ENCODE data around the gene GFPT1. TPM values are rescaled to one million over a fixed set of nuclear protein-coding genes. Genes with fewer than 3 reads are reported as not detected.

The GFPT1 gene
- total and polyA plus RNA-seq, 8 donors = 4.1 to 107 (median 17.4) TPM

- DNase-seq = no peak
- Histone ChIP-seq H3K36me3 (no peaks in the 10 kb centered on the region), H3K27me3 (no peaks in the 10 kb centered on the region), H3K4me1 (peaks cover 0 to 12% (median 0%) of the 10 kb centered on the region in 4 donors), H3K9me3 (no peaks in the 10 kb centered on the region), H3K27ac (no peak overlapping the region), H3K4me3 (no peak overlapping the region)
- intact Hi-C loops (cut with DNase I; ENCODE audit: low total_unique reads) = no loop called here
- 84 to 100% (median 95%) methylated on average over 1 of the region's 1 CpG for WGBS, 5 donors
- no peak for TF ChIP-seq POLR2A (IDR thresholded peaks at IDR 0.05)
- TF ChIP-seq EP300 (IDR thresholded peaks at IDR 0.05) = no peak
- TF ChIP-seq POLR2AphosphoS5 (IDR thresholded peaks at IDR 0.05) = no peak
- TF ChIP-seq CTCF (IDR thresholded peaks at IDR 0.05) = no peak
These were observed 111.5 kb downstream of the GFPT1 start for GRCh38 chr2:69275490-69275889.

DNA sequence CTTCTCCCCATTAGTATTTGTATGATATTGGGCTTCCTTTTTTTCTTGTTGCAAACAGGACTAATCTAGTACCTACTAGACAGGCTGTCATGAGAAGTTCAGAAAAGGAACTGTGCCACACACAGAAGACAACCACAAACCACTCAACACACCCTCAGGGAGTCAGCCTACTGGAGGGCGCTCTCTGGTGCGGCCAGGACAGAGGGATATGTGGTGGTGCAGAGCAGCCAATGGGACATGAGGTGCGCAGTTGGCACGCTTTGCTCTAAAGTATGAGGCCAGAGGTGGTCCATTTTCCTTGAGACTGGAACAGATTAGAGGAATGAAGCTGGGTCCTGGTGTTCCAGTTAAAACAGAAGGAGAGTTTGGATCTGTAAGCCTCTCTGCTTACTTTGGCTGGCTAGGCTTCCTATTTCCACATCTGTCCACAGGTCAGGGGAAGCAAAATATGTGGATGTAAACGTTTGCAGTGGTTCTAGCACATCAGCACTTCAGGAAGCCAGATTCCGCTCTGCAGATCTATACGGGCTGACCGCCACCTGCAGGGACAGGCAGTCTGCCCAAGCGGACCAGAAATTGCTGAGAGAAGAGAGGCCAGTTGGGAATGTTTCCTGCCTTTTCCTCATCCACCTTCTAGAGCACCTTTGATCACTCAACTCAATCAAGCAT, 114.1 kb downstream of the GFPT1 start:
- Histone ChIP-seq H3K36me3 (no peaks in the 10 kb centered on the region), H3K27me3 (no peaks in the 10 kb centered on the region), H3K27ac (no peak overlapping the region), H3K9me3 (no peaks in the 10 kb centered on the region), H3K4me1 (peaks cover 0 to 12% (median 0%) of the 10 kb centered on the region in 4 donors), H3K4me3 (no peak overlapping the region)
- intact Hi-C loops (cut with DNase I; ENCODE audit: low total_unique reads) = no loop called here
- peak in 1 of 2 donors; percentile 54 for DNase-seq
- no peak for TF ChIP-seq CTCF (IDR thresholded peaks at IDR 0.05)
- no peak for TF ChIP-seq POLR2A (IDR thresholded peaks at IDR 0.05)
- TF ChIP-seq POLR2AphosphoS5 (IDR thresholded peaks at IDR 0.05) = no peak
- TF ChIP-seq EP300 (IDR thresholded peaks at IDR 0.05) = no peak
- WGBS, 5 donors = 61 to 77% (median 67%) methylated on average over 9 of the region's 9 CpGs

GRCh38 chr2:69271831-69272257, 115.2 kb downstream of the GFPT1 start:
- Histone ChIP-seq H3K27ac (no peak overlapping the region), H3K4me3 (no peak overlapping the region), H3K27me3 (no peaks in the 10 kb centered on the region), H3K9me3 (no peaks in the 10 kb centered on the region), H3K36me3 (no peaks in the 10 kb centered on the region), H3K4me1 (peaks cover 0 to 12% (median 0%) of the 10 kb centered on the region in 4 donors)
- no peak for TF ChIP-seq POLR2AphosphoS5 (IDR thresholded peaks at IDR 0.05)
- TF ChIP-seq POLR2A (IDR thresholded peaks at IDR 0.05) = no peak
- TF ChIP-seq CTCF (IDR thresholded peaks at IDR 0.05) = no peak
- TF ChIP-seq EP300 (IDR thresholded peaks at IDR 0.05) = no peak
- intact Hi-C loops (cut with DNase I; ENCODE audit: low total_unique reads) = no loop called here
- 35 to 57% (median 53%) methylated on average over 3 of the region's 3 CpGs for WGBS, 5 donors
- DNase-seq = no peak

Small RNAs within 50 kb of the gene (small RNA-seq; reads per million reads assigned to genes)
- gene RF00019 = 0 reads per million in 4 donors

Other genes with a start within 250 kb of the GFPT1 start
- gene NFU1, start 50.2 kb upstream of the GFPT1 start, total RNA-seq = 10 to 100 TPM; 14.7 to 41.9 (median 22.2) TPM
- gene NFU1, start 50.2 kb upstream of the GFPT1 start, polyA plus RNA-seq = 10 to 100 TPM; 51.9 to 62.7 (median 56.3) TPM

All from stomach (tissue), 9 donors.